Brain microvascular endothelial cell (primary cell): Measurements from ENCODE around the gene NRCAM.

Source experiments
- DNase-seq: peaks from one replicate; pipeline ENCODE4 v3.0.0-alpha.2; 2020
- H3K27ac ChIP-seq: fragments of 250-450 bp; sonication (Bioruptor Pico); 2 replicates; pipeline ENCODE4 v1.5.1; 2020; ENCODE audit warnings: mild to moderate bottlenecking, moderate library complexity
- H3K27me3 ChIP-seq: fragments of 250-450 bp; sonication (Bioruptor Pico); replicated peaks from 2 replicates; pipeline ENCODE4 v1.5.1; 2020; ENCODE audit warnings: mild to moderate bottlenecking
- H3K36me3 ChIP-seq: fragments of 250-450 bp; sonication (Bioruptor Pico); replicated peaks from 2 replicates; pipeline ENCODE4 v1.5.1; 2020; ENCODE audit warnings: mild to moderate bottlenecking
- H3K4me3 ChIP-seq: 2 replicates; pipeline ENCODE4 v1.5.1; 2011; ENCODE audit warnings: low read depth, mild to moderate bottlenecking, control low read depth, low read length, moderate library complexity
- CTCF ChIP-seq: IDR thresholded peaks from 2 replicates; pipeline ENCODE4 v1.5.1; 2011; ENCODE audit warnings: low read depth, mild to moderate bottlenecking, moderate library complexity, low read length, control low read depth, inconsistent platforms; ENCODE audit errors: missing control alignments
- in situ Hi-C: cut with HindIII; loops from 2 replicates; pipeline ENCODE4 v1.10.0; 2017; ENCODE audit warnings: low sequenced_read_pairs, low pct_ligation_motif_present

The NRCAM gene

GRCh38 chr7:108232076-108232475, 224.2 kb downstream of the NRCAM start:
- no peak overlapping the region for H3K27ac ChIP-seq
- H3K4me3 ChIP-seq, result no peak overlapping the region
- no peaks in the 10 kb centered on the region for H3K36me3 ChIP-seq
- in situ Hi-C loops, result no loop called here
- no peaks in the 10 kb centered on the region for H3K27me3 ChIP-seq
- no peak for TF ChIP-seq CTCF
- no peak for DNase-seq

- Histone ChIP-seq H3K27ac (no peak overlapping the region), H3K27me3 (no peaks in the 10 kb centered on the region), H3K4me3 (no peak overlapping the region), H3K36me3 (no peaks in the 10 kb centered on the region)
- no peak for DNase-seq
- TF ChIP-seq CTCF, result no peak
- in situ Hi-C loops, result no loop called here
Measured at GRCh38 chr7:108231221-108231620, 225.0 kb downstream of the NRCAM start.

GRCh38 chr7:108227366-108227765, 228.9 kb downstream of the NRCAM start:
- no peaks in the 10 kb centered on the region for H3K27me3 ChIP-seq
- in situ Hi-C loops, result no loop called here

GRCh38 chr7:108226816-108227299, 229.4 kb downstream of the NRCAM start:
- H3K4me3 ChIP-seq, result no peak overlapping the region
- in situ Hi-C loops, result no loop called here
- H3K27ac ChIP-seq, result no peak overlapping the region
- TF ChIP-seq CTCF, result no peak
- H3K36me3 ChIP-seq, result no peaks in the 10 kb centered on the region
- no peaks in the 10 kb centered on the region for H3K27me3 ChIP-seq
- no peak for DNase-seq

More at GRCh38 chr7:108227366-108227765, 228.9 kb downstream of the NRCAM start:
- no peak for DNase-seq
- Histone ChIP-seq H3K36me3 (no peaks in the 10 kb centered on the region), H3K4me3 (no peak overlapping the region), H3K27ac (no peak overlapping the region)
- TF ChIP-seq CTCF, result no peak

GRCh38 chr7:108225531-108226181, 230.6 kb downstream of the NRCAM start:
- Histone ChIP-seq H3K27me3 (no peaks in the 10 kb centered on the region), H3K36me3 (no peaks in the 10 kb centered on the region), H3K4me3 (no peak overlapping the region), H3K27ac (no peak overlapping the region)
- TF ChIP-seq CTCF, result peak; percentile 3
- in situ Hi-C loops, result no loop called here
- no peak for DNase-seq

GRCh38 chr7:108224387-108224786, 231.8 kb downstream of the NRCAM start:
- no peaks in the 10 kb centered on the region for H3K36me3 ChIP-seq
- H3K27ac ChIP-seq, result no peak overlapping the region
- no peak for DNase-seq
- no peak overlapping the region for H3K4me3 ChIP-seq
- in situ Hi-C loops, result no loop called here
- TF ChIP-seq CTCF, result no peak
- no peaks in the 10 kb centered on the region for H3K27me3 ChIP-seq
